Liver (tissue), 9 donors: ENCODE measurements around the gene NTM. TPM values are rescaled to one million over a fixed set of nuclear protein-coding genes. Genes with fewer than 3 reads are reported as not detected.

Source experiments
- DNase-seq: peaks from one replicate; pipeline ENCODE4 v3.0.0-alpha.2; 2017; ENCODE audit warnings: low spot score
- H3K27ac ChIP-seq, 2 donors: one replicate each; pipeline ENCODE4 v1.7.0; 2013; ENCODE audit warnings: inconsistent platforms in 2 of 2, low read length in 2 of 2, control low read depth in 1 of 2, low read depth in 1 of 2, mild to moderate bottlenecking in 1 of 2
- H3K27me3 ChIP-seq, 4 donors: one replicate each; pipeline versions ENCODE4 v1.6.1 to v1.7.0; 2013; ENCODE audit warnings: low read length in 3 of 4, inconsistent platforms in 1 of 4, mild to moderate bottlenecking in 1 of 4, moderate library complexity in 1 of 4; ENCODE audit not compliant: control insufficient read depth in 4 of 4, insufficient read depth in 4 of 4
- H3K36me3 ChIP-seq, 4 donors: one replicate each; pipeline versions ENCODE4 v1.6.1 to v1.7.0; 2013; ENCODE audit warnings: low read length in 3 of 4, mild to moderate bottlenecking in 3 of 4, low read depth in 1 of 4, moderate library complexity in 1 of 4; ENCODE audit not compliant: control insufficient read depth in 4 of 4, insufficient read depth in 3 of 4
- H3K4me1 ChIP-seq, 4 donors: one replicate each; pipeline versions ENCODE4 v1.6.1 to v1.7.0; 2013; ENCODE audit warnings: low read length in 3 of 4, mild to moderate bottlenecking in 3 of 4, moderate library complexity in 1 of 4; ENCODE audit not compliant: control insufficient read depth in 4 of 4, insufficient read depth in 4 of 4
- H3K4me3 ChIP-seq, 3 donors: one replicate each; pipeline versions ENCODE4 v1.6.1 to v1.7.0; 2013; ENCODE audit warnings: low read length in 3 of 3, control low read depth in 1 of 3, low read depth in 1 of 3, mild to moderate bottlenecking in 1 of 3
- H3K9ac ChIP-seq, 2 donors: one replicate each; pipeline ENCODE4 v1.7.0; 2013; ENCODE audit warnings: low read length in 2 of 2, mild to moderate bottlenecking in 2 of 2, moderate library complexity in 2 of 2, control low read depth in 1 of 2, low read depth in 1 of 2
- H3K9me3 ChIP-seq, 4 donors: one replicate each; pipeline versions ENCODE4 v1.6.1 to v1.7.0; 2013; ENCODE audit warnings: low read length in 3 of 4; ENCODE audit not compliant: control insufficient read depth in 4 of 4
- ATF3 ChIP-seq: IDR thresholded peaks from 2 replicates; pipeline ENCODE4 v1.6.1; 2016; ENCODE audit warnings: antibody characterized with exemption
- CTCF ChIP-seq: fragments of 150-350 bp; IDR thresholded peaks from 2 replicates; pipeline ENCODE4 v1.5.1; 2017; ENCODE audit warnings: improper control_type of control experiment, low read depth, low read length; ENCODE audit not compliant: missing input control
- EGR1 ChIP-seq, 2 donors: IDR thresholded peaks; 2 replicates each; pipeline ENCODE4 v1.6.1; 2016 to 2018; ENCODE audit warnings: antibody characterized with exemption in 2 of 2, low read depth in 2 of 2
- FOXA1 ChIP-seq: IDR thresholded peaks from 2 replicates; pipeline ENCODE4 v1.6.1; 2016; ENCODE audit warnings: antibody characterized with exemption
- GABPA ChIP-seq, 2 donors: IDR thresholded peaks in 1 of 2; conservative IDR thresholded peaks in 1 of 2; 2 replicates each; pipeline ENCODE4 v1.6.1; 2016; ENCODE audit warnings: antibody characterized with exemption in 2 of 2, mild to moderate bottlenecking in 1 of 2, moderate library complexity in 1 of 2
- HNF4G ChIP-seq: IDR thresholded peaks from 2 replicates; pipeline ENCODE4 v1.6.1; 2016; ENCODE audit warnings: antibody characterized with exemption
- JUND ChIP-seq, 2 donors: IDR thresholded peaks; 2 replicates each; pipeline ENCODE4 v1.6.1; 2016; ENCODE audit warnings: antibody characterized with exemption in 2 of 2
- MAX ChIP-seq: IDR thresholded peaks from 2 replicates; pipeline ENCODE4 v1.6.1; 2016; ENCODE audit warnings: antibody characterized with exemption
- NR2F2 ChIP-seq: IDR thresholded peaks from 2 replicates; pipeline ENCODE4 v1.6.1; 2016; ENCODE audit warnings: antibody characterized with exemption
- RAD21 ChIP-seq, 2 donors: IDR thresholded peaks; 2 replicates each; pipeline ENCODE4 v1.6.1; 2016; ENCODE audit warnings: antibody characterized with exemption in 2 of 2, mild to moderate bottlenecking in 2 of 2
- RXRA ChIP-seq, 2 donors: IDR thresholded peaks; 2 replicates each; pipeline ENCODE4 v1.6.1; 2017 to 2018; ENCODE audit warnings: antibody characterized with exemption in 2 of 2, mild to moderate bottlenecking in 1 of 2
- SP1 ChIP-seq: IDR thresholded peaks from 2 replicates; pipeline ENCODE4 v1.6.1; 2018; ENCODE audit warnings: antibody characterized with exemption, mild to moderate bottlenecking
- YY1 ChIP-seq: IDR thresholded peaks from 2 replicates; pipeline ENCODE4 v1.6.1; 2016; ENCODE audit warnings: antibody characterized with exemption, mild to moderate bottlenecking
- WGBS: extraction: QIAGEN DNeasy Blood & Tissue Kit; methylation state at CpG from one replicate; pipeline ENCODE4 v1.1.7; 2013; 5-methylcytosine and 5-hydroxymethylcytosine counted together
- polyA plus RNA-seq, 2 donors: library from polyadenylated mRNA; stranded (reverse) in 1 of 2; unstranded in 1 of 2; fragments of 200-250 nt in 1 of 2; fragments of >200 nt in 1 of 2; fragmentation: Nextera tagmentation in 1 of 2; extraction: Ambion mirVana in 1 of 2; gene quantifications; one replicate each; pipeline versions ENCODE4 v1.2.1 to v1.2.3, GENCODE V29; 2013 to 2015
- total RNA-seq, 2 donors: library from RNA; depleted of rRNA; stranded (reverse); fragments of >200 nt; gene quantifications; one replicate each; pipeline ENCODE4 v1.2.3, GENCODE V29; 2014
- donor health status: healthy.
- donor health status: healthy.
- donor health status: healthy.
- donor health status: healthy.
- donor health status: healthy.

The NTM gene
- total and polyA plus RNA-seq, 4 donors = 0.08 to 1.1 (median 0.08) TPM; not detected in 1

- Histone ChIP-seq H3K27ac (no peak overlapping the region), H3K4me3 (no peak overlapping the region), H3K9me3 (no peaks in the 10 kb centered on the region), H3K36me3 (no peaks in the 10 kb centered on the region), H3K27me3 (peaks cover 0 to 2% (median 0%) of the 10 kb centered on the region in 4 donors), H3K9ac (no peak overlapping the region), H3K4me1 (no peaks in the 10 kb centered on the region)
- no peak for TF ChIP-seq HNF4G
- TF ChIP-seq CTCF = no peak
- TF ChIP-seq RXRA (IDR thresholded peaks at IDR 0.05) = no peak
- TF ChIP-seq JUND (IDR thresholded peaks at IDR 0.05) = no peak
- TF ChIP-seq MAX = no peak
- TF ChIP-seq ATF3 = no peak
- TF ChIP-seq YY1 = no peak
- TF ChIP-seq EGR1 (IDR thresholded peaks at IDR 0.05; ENCODE audit: low read depth in 2 of 2) = no peak
- TF ChIP-seq FOXA1 = no peak
- no peak for TF ChIP-seq RAD21 (IDR thresholded peaks at IDR 0.05)
- no peak for TF ChIP-seq GABPA (IDR thresholded peaks at IDR 0.05 in 1 of 2, conservative IDR thresholded peaks at IDR 0.05 in 1 of 2)
- TF ChIP-seq SP1 = no peak
- DNase-seq = no peak
- 75% methylated on average over 11 of the region's 11 CpGs for whole genome bisulfite sequencing
Observed at GRCh38 chr11:132096132-132096825, 725.9 kb downstream of the NTM start.

- H3K9ac ChIP-seq = no peak overlapping the region
- H3K4me1 ChIP-seq = no peaks in the 10 kb centered on the region
- H3K4me3 ChIP-seq = no peak overlapping the region
- TF ChIP-seq JUND (IDR thresholded peaks at IDR 0.05) (no peak), CTCF (peak; percentile 13), ATF3 (no peak), RXRA (IDR thresholded peaks at IDR 0.05) (no peak), EGR1 (IDR thresholded peaks at IDR 0.05; ENCODE audit: low read depth in 2 of 2) (no peak), SP1 (no peak), YY1 (no peak), NR2F2 (no peak), RAD21 (IDR thresholded peaks at IDR 0.05) (peak; percentile 7 to 29)
- H3K27ac ChIP-seq = no peak overlapping the region
- H3K9me3 ChIP-seq = no peaks in the 10 kb centered on the region
- WGBS = 49% methylated on average over 4 of the region's 4 CpGs
- peaks cover 0 to 2% (median 0%) of the 10 kb centered on the region in 4 donors for H3K27me3 ChIP-seq
- no peak for DNase-seq
- H3K36me3 ChIP-seq = no peaks in the 10 kb centered on the region
Observed at GRCh38 chr11:132099692-132100091, 729.3 kb downstream of the NTM start.
